Keratinocyte (primary cell): ENCODE results near the gene TNFAIP8. TPM values are rescaled to one million over a fixed set of nuclear protein-coding genes. Genes with fewer than 3 reads are reported as not detected.

Source experiments
- DNase-seq: peaks from one replicate; pipeline ENCODE4 v3.0.0-alpha.2; 2011; ENCODE audit warnings: low read depth, missing footprints, low spot score
- FAIRE-seq: peaks from 2 replicates; lab custom pipeline; 2011; peaks lifted over from hg19 to GRCh38; lab: Jason Lieb, UNC
- H2AFZ ChIP-seq: 2 replicates; pipeline ENCODE4 v1.6.0; 2012; ENCODE audit warnings: low read length, control low read depth, inconsistent platforms; ENCODE audit not compliant: control insufficient read depth
- H3K27ac ChIP-seq: 2 replicates; pipeline ENCODE4 v1.5.1; 2011; ENCODE audit warnings: low read length; ENCODE audit not compliant: control insufficient read depth, insufficient read depth
- H3K27me3 ChIP-seq: 3 replicates; pipeline ENCODE4 v1.6.0; 2011; ENCODE audit warnings: low read length; ENCODE audit not compliant: control insufficient read depth, insufficient read depth; ENCODE audit errors: extremely low read depth
- H3K36me3 ChIP-seq, 2 experiments: 2 replicates in 1 of 2; 3 replicates in 1 of 2; pipeline ENCODE4 v1.5.1; 2011; ENCODE audit warnings: low read length in 2 of 2, mild to moderate bottlenecking in 1 of 2; ENCODE audit not compliant: control insufficient read depth in 2 of 2, insufficient read depth in 2 of 2; ENCODE audit errors: extremely low read depth in 1 of 2
- H3K4me1 ChIP-seq: 3 replicates; pipeline ENCODE4 v1.5.1; 2011; ENCODE audit warnings: low read length; ENCODE audit not compliant: control insufficient read depth, insufficient read depth; ENCODE audit errors: extremely low read depth
- H3K4me2 ChIP-seq: 3 replicates; pipeline ENCODE4 v1.6.0; 2011; ENCODE audit warnings: low read depth, low read length; ENCODE audit not compliant: control insufficient read depth, insufficient read depth; ENCODE audit errors: extremely low read depth
- H3K4me3 ChIP-seq, 3 experiments: fragments of 200-600 bp in 1 of 3; sonication (generic) in 1 of 3; 2 replicates in 2 of 3; 3 replicates in 1 of 3; pipeline ENCODE4 v1.5.1; 2011 to 2016; ENCODE audit warnings: low read length in 3 of 3, mild to moderate bottlenecking in 3 of 3, control low read depth in 2 of 3, inconsistent platforms in 1 of 3, low read depth in 1 of 3, mixed read lengths in 1 of 3, mixed run types in 1 of 3, moderate library complexity in 1 of 3; ENCODE audit not compliant: control insufficient read depth in 2 of 3, insufficient read depth in 2 of 3; ENCODE audit errors: extremely low read depth in 1 of 3
- H3K79me2 ChIP-seq: 2 replicates; pipeline ENCODE4 v1.6.0; 2012; ENCODE audit warnings: low read length; ENCODE audit not compliant: control insufficient read depth, insufficient read depth
- H3K9ac ChIP-seq: 3 replicates; pipeline ENCODE4 v1.6.0; 2011; ENCODE audit warnings: low read length; ENCODE audit not compliant: control insufficient read depth, insufficient read depth; ENCODE audit errors: extremely low read depth
- H3K9me1 ChIP-seq: 3 replicates; pipeline ENCODE4 v1.6.0; 2011; ENCODE audit warnings: low read length; ENCODE audit not compliant: control insufficient read depth, insufficient read depth; ENCODE audit errors: extremely low read depth
- H3K9me3 ChIP-seq: 2 replicates; pipeline ENCODE4 v1.5.1; 2012; ENCODE audit warnings: low read depth, low read length; ENCODE audit not compliant: control insufficient read depth
- H4K20me1 ChIP-seq: 3 replicates; pipeline ENCODE4 v1.6.0; 2011; ENCODE audit warnings: low read length; ENCODE audit not compliant: control insufficient read depth, insufficient read depth; ENCODE audit errors: extremely low read depth
- CTCF ChIP-seq, 3 experiments: IDR thresholded peaks in 1 of 3; conservative IDR thresholded peaks in 1 of 3; optimal IDR thresholded peaks in 1 of 3; 2 replicates in 2 of 3; 3 replicates in 1 of 3; pipeline versions ENCODE3 to v1.5.1; 2011; ENCODE audit warnings: low read length in 3 of 3, mild to moderate bottlenecking in 3 of 3, moderate library complexity in 2 of 3, control low read depth in 1 of 3, inconsistent platforms in 1 of 3; ENCODE audit not compliant: insufficient read depth in 2 of 3; ENCODE audit errors: extremely low read depth in 1 of 3
- EZH2 ChIP-seq: IDR thresholded peaks from one replicate; pipeline ENCODE4 v1.6.1; 2012; ENCODE audit warnings: inconsistent platforms, mild to moderate bottlenecking, low read length, moderate library complexity
- dilution Hi-C: fragments of 300-500 bp; cut with MboI; formaldehyde crosslinking; loops from one replicate; pipeline ENCODE4 v1.7.0; 2020; ENCODE audit warnings: low sequenced_read_pairs; ENCODE audit not compliant: extremely low pct_ligation_motif_present
- polyA plus RNA-seq, 5 experiments: library from polyadenylated mRNA; depleted of rRNA in 3 of 5; stranded (reverse) in 3 of 5; stranded (forward) in 1 of 5; unstranded in 1 of 5; fragments of >200 nt; gene quantifications; 1 replicate in 1 of 5; 2 replicates in 3 of 5; 3 replicates in 1 of 5; pipeline versions ENCODE4 v1.2.1 to v1.2.3, GENCODE V29; 2011 to 2012; ENCODE audit warnings: missing spikeins in 2 of 5, low read depth in 1 of 5, low replicate concordance in 1 of 5

The TNFAIP8 gene
- polyA plus RNA-seq, 1 donor (not counting 4 experiments of a cell fraction or from before 2014, with no cell fraction given) = 20.8 TPM

GRCh38 chr5:119347574-119347973, 8.2 kb upstream of the TNFAIP8 start:
- H3K27me3 ChIP-seq = no peaks in the 10 kb centered on the region

GRCh38 chr5:119347991-119348390, 7.8 kb upstream of the TNFAIP8 start:
- Histone ChIP-seq H3K4me3 (no peak overlapping the region), H3K9ac (no peak overlapping the region), H3K79me2 (no peaks in the 10 kb centered on the region), H3K9me1 (no peaks in the 10 kb centered on the region), H3K9me3 (no peaks in the 10 kb centered on the region), H3K27me3 (no peaks in the 10 kb centered on the region), H3K4me2 (no peak overlapping the region), H4K20me1 (no peaks in the 10 kb centered on the region), H2AFZ (no peak overlapping the region), H3K36me3 (peaks cover 0 to 1% of the 10 kb centered on the region in 2 experiments), H3K27ac (no peak overlapping the region), H3K4me1 (no peaks in the 10 kb centered on the region)
- dilution Hi-C loops = no loop called here
- DNase-seq = no peak
- TF ChIP-seq EZH2 (no peak), CTCF (optimal IDR thresholded peaks at IDR 0.05 in 1 of 3, IDR thresholded peaks at IDR 0.05 in 1 of 3, conservative IDR thresholded peaks at IDR 0.05 in 1 of 3; ENCODE audit: extremely low read depth in 1 of 3, insufficient read depth in 2 of 3, low read length in 3 of 3) (no peak)
- no peak for FAIRE-seq

More at GRCh38 chr5:119347574-119347973, 8.2 kb upstream of the TNFAIP8 start:
- Histone ChIP-seq H4K20me1 (no peaks in the 10 kb centered on the region), H2AFZ (no peak overlapping the region), H3K9ac (no peak overlapping the region), H3K79me2 (no peaks in the 10 kb centered on the region), H3K4me1 (no peaks in the 10 kb centered on the region), H3K9me1 (no peaks in the 10 kb centered on the region), H3K4me2 (no peak overlapping the region), H3K9me3 (no peaks in the 10 kb centered on the region), H3K36me3 (peaks cover 0 to 1% of the 10 kb centered on the region in 2 experiments), H3K27ac (no peak overlapping the region), H3K4me3 (no peak overlapping the region)
- no peak for TF ChIP-seq CTCF (optimal IDR thresholded peaks at IDR 0.05 in 1 of 3, IDR thresholded peaks at IDR 0.05 in 1 of 3, conservative IDR thresholded peaks at IDR 0.05 in 1 of 3; ENCODE audit: extremely low read depth in 1 of 3, insufficient read depth in 2 of 3, low read length in 3 of 3)
- no peak for TF ChIP-seq EZH2
- dilution Hi-C loops = no loop called here
- peak; percentile 61 for FAIRE-seq
- DNase-seq = no peak
